Measurements from ENCODE around the gene STAB1.
A peak's percentile ranks its signal among the peaks of the same experiment; 100 is the strongest.

The STAB1 gene

GRCh38 chr3:52561028-52561747, 66.0 kb downstream of the STAB1 start:
- no peak overlapping the region for H3K27ac ChIP-seq (replicated peaks)

GRCh38 chr3:52563984-52564383, 68.8 kb downstream of the STAB1 start:
- DNase-seq (ENCODE audit: low read depth in 1 of 2, low spot score in 1 of 2), result peak in 1 of 2 experiments; percentile 35
- Histone ChIP-seq H3K27me3 (ENCODE audit: insufficient read depth, poor library complexity, severe bottlenecking) (no peaks in the 10 kb centered on the region), H3K4me3 (replicated peaks; ENCODE audit: insufficient read depth, low read length) (no peak overlapping the region), H3K27ac (replicated peaks) (0 out of 2 replicates have a peak overlapping the region, but pooled peaks have one; percentile 32)
- peak; percentile 66; the same call in 1 of the 2 replicates for TF ChIP-seq SPI1 (IDR thresholded peaks at IDR 0.05; ENCODE audit: borderline replicate concordance, low read depth)
- TF ChIP-seq, protein P1, sequence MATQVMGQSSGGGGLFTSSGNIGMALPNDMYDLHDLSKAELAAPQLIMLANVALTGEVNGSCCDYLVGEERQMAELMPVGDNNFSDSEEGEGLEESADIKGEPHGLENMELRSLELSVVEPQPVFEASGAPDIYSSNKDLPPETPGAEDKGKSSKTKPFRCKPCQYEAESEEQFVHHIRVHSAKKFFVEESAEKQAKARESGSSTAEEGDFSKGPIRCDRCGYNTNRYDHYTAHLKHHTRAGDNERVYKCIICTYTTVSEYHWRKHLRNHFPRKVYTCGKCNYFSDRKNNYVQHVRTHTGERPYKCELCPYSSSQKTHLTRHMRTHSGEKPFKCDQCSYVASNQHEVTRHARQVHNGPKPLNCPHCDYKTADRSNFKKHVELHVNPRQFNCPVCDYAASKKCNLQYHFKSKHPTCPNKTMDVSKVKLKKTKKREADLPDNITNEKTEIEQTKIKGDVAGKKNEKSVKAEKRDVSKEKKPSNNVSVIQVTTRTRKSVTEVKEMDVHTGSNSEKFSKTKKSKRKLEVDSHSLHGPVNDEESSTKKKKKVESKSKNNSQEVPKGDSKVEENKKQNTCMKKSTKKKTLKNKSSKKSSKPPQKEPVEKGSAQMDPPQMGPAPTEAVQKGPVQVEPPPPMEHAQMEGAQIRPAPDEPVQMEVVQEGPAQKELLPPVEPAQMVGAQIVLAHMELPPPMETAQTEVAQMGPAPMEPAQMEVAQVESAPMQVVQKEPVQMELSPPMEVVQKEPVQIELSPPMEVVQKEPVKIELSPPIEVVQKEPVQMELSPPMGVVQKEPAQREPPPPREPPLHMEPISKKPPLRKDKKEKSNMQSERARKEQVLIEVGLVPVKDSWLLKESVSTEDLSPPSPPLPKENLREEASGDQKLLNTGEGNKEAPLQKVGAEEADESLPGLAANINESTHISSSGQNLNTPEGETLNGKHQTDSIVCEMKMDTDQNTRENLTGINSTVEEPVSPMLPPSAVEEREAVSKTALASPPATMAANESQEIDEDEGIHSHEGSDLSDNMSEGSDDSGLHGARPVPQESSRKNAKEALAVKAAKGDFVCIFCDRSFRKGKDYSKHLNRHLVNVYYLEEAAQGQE (IDR thresholded peaks at IDR 0.05; ENCODE audit: insufficient replicate concordance, low read depth), result no peak

More at GRCh38 chr3:52561028-52561747, 66.0 kb downstream of the STAB1 start:
- TF ChIP-seq SPI1 (IDR thresholded peaks at IDR 0.05; ENCODE audit: borderline replicate concordance, low read depth), result no peak
- TF ChIP-seq GABPA (IDR thresholded peaks at IDR 0.05; ENCODE audit: low read depth), result no peak
- no peak for TF ChIP-seq CTCF (IDR thresholded peaks at IDR 0.05; ENCODE audit: insufficient read depth, low read length)
- TF ChIP-seq POLR2AphosphoS5 (IDR thresholded peaks at IDR 0.05; ENCODE audit: low read depth), result no peak
- TF ChIP-seq, protein P1 (IDR thresholded peaks at IDR 0.05; ENCODE audit: insufficient replicate concordance, low read depth), result no peak
- DNase-seq (ENCODE audit: low read depth in 1 of 2, low spot score in 1 of 2), result no peak
- no peak overlapping the region for H3K4me3 ChIP-seq (replicated peaks; ENCODE audit: insufficient read depth, low read length)
- no peaks in the 10 kb centered on the region for H3K27me3 ChIP-seq (ENCODE audit: insufficient read depth, poor library complexity, severe bottlenecking)

- Histone ChIP-seq H3K27ac (replicated peaks) (no peak overlapping the region), H3K4me3 (replicated peaks; ENCODE audit: insufficient read depth, low read length) (no peak overlapping the region), H3K27me3 (ENCODE audit: insufficient read depth, poor library complexity, severe bottlenecking) (no peaks in the 10 kb centered on the region)
- no peak for TF ChIP-seq GABPA (IDR thresholded peaks at IDR 0.05; ENCODE audit: low read depth)
- no peak for TF ChIP-seq SPI1 (IDR thresholded peaks at IDR 0.05; ENCODE audit: borderline replicate concordance, low read depth)
- TF ChIP-seq, protein P1 (IDR thresholded peaks at IDR 0.05; ENCODE audit: insufficient replicate concordance, low read depth), result no peak
- TF ChIP-seq POLR2AphosphoS5 (IDR thresholded peaks at IDR 0.05; ENCODE audit: low read depth), result no peak
- TF ChIP-seq CTCF (IDR thresholded peaks at IDR 0.05; ENCODE audit: insufficient read depth, low read length), result no peak
- no peak for DNase-seq (ENCODE audit: low read depth in 1 of 2, low spot score in 1 of 2)
Observed at GRCh38 chr3:52568069-52568468, 72.9 kb downstream of the STAB1 start.

Data from HL-60 (cell line).